Dermis blood vessel endothelial cell (primary cell): ENCODE measurements around the gene LTO1. TPM values are rescaled to one million over a fixed set of nuclear protein-coding genes. Genes with fewer than 3 reads are reported as not detected.
"Not testable (repeated sequence)": the region's sequence is repeated elsewhere in the genome, so short reads cannot be mapped to it uniquely, and the experiment has no call there.

Source experiments
- DNase-seq: peaks from one replicate; pipeline ENCODE4 v3.0.0; 2010
- total RNA-seq: library from RNA; depleted of rRNA; stranded (reverse); fragments of >200 nt; gene quantifications from 2 replicates; pipeline ENCODE4 v1.2.3, GENCODE V29; 2014

The LTO1 gene
- total RNA-seq, 1 donor from 2014 or later, result 16.0 TPM

DNA sequence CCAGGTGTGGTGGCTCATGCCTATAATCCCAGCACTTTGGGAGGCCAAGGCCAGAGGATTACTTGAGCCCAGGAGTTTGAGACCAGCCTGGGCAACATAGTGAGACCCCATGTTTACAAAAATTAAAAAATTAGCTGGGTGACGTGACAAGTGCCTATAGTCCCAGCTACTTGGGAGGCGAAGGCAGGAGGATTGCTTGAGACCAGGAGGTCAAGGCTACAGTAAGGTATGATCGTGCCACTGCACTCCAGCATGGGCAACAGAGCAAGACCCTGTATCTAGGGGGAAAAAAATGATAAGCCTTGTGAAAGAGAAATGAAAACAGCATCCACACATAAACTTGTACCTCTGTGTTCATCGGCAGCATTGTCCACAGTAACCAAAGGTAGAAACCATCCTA lies 42.3 kb downstream of the LTO1 start:
- DNase-seq, result no peak

DNA sequence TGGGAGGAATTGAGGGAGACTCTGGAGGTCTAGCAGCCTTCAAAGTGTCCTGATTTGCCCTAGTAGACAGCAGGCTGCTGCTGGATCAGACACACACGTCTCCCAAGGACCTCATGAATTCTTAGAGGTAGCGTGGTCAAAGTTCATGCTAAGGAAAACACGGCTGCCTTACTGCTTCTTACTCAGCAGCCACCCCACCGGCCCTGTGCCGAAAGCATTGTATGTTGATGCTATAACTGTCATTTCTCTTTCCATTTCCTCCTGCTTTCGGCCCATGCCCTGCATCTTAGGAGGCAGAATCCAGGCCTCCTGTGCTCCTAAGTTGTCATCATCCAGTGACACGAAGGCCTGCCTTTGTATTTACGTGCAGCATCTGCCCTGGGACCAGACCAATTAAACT lies 44.7 kb downstream of the LTO1 start:
- DNase-seq, result no peak

DNA sequence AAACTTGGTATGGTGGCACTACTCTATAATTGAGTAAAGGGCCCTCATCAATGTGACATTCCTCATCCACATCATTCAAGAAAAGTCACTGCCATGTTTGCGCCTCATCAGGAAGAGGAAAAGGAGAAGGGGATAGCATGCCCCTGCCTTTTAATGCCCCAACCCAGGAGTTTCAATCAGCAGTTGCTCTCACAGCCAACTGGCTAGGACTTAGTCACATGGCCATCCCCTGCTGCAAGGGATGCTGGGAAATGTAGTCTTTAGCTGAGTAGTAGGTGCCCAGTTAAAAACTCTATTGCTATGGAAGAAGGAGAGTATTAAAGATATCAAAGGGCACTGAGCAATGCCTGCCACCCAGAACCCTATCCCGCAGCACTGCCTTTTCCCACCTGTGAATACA lies 45.1 kb downstream of the LTO1 start:
- DNase-seq, result peak; percentile 51

DNA sequence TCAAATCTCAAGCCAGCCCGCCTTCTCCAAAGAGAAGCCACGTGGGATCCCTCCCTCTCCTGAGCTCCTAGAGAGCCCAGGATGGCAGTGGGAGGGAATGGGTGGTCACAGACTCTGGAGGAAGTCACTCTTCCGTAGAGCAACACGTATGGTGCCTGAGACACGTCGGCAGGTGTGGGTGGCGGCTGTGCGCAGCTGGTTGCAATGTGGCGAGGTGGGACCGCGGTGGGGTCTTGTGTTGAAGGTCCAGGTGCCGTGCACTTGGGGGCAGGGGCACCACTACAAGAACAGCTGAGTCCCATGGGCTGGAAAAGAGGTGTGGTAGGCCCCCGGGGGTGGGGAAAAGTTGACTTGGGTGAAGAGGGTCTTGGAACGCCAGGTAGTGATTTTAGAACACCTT lies 47.6 kb downstream of the LTO1 start:
- no peak for DNase-seq

- no peak for DNase-seq
These were observed 49.7 kb downstream of the LTO1 start for GRCh38 chr11:69625476-69625875.

DNA sequence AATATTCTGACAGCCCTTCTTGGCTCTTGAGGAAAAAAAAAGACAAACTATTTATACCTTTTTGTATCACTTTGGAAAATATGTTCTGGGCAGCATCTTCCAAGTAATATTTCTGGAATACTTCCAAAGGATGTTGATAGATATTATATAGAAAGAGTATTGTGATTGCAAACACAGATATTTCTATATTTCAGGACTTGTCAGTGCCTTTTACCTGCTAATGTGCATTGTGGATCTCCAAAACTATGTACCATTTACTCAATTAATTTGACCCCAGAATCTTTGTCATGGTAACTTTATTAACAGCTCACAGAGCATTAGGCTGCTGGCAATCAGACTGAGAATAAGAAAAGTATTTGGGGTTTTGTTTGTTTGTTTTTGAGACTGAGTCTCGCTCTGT lies 50.9 kb downstream of the LTO1 start:
- DNase-seq, result no peak

DNA sequence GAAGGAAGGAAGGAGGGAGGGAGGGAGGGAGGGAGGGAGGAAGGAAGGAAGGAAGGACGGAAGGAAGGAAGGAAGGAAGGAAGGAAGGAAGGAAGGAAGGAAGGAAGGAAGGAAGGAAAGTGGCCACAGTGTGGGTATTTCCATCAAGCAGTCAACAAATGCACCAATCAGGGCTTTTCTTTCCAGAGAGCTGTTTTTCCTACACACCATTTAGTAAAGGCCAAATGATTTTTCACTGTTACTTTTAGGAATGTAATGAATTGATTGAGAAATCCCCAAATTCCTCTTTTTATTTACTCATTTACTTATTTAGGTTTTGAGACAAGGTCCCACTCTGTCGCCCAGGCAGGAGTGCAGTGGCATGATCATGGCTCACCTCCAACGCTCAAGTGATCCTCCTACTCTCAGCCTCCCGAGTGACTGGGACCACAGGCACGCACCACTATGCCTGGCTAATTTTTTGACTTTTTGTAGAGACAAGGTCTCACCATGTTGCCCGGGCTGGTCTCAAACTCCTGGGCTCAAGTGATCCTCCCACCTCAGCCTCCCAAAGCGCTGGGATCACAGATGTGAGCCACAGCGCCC lies 53.0 kb downstream of the LTO1 start:
- not testable (repeated sequence) for DNase-seq

GRCh38 chr11:69620683-69621290 lies 54.4 kb downstream of the LTO1 start:
- DNase-seq, result no peak

DNA sequence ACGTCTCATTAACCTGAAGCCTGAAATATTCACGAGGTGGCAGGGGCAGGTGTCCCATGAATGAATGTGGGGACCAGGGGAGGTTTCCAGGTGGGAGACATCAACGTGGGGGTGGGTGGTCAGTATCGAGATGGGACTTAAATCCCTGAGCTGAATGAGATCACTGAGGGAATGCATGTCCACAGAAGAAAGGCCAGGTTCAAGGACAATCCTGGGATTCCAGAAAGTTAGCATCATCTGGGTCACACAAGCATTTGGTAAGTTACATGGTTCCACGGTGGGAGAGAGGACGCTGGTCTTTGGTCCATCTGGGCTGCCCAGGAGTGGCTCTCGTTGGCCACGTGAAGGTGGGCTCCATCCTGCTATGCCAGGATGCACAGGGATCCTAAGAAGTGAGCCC lies 56.9 kb downstream of the LTO1 start:
- DNase-seq, result no peak

DNA sequence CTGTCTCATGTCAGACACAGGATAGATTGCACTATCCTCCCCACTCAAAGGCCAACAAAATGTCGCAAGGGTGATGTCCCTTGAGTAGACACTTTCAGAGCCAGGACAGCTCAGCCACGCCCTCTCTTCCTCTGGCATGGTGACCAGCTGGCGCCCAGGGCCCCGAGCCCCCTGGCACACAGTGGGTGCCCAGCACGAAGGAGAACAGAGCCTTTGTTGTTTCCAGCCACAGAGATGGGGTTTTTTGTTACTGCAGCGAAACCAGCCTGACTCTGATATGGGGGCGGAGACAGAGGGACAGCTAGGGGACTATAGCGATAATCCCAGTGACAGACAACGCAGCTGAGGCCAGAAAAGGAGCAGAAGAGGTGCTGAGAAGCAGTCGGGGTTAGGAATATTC lies 57.5 kb downstream of the LTO1 start:
- DNase-seq, result no peak

GRCh38 chr11:69617220-69617619 lies 57.9 kb downstream of the LTO1 start:
- no peak for DNase-seq

Other genes with a start within 250 kb of the LTO1 start
- not detected in 2 replicates for gene LINC01488, start 193.7 kb downstream of the LTO1 start, total RNA-seq
- 445 and 452 TPM in 2 replicates for gene CCND1, start 34.2 kb downstream of the LTO1 start, total RNA-seq
- not detected in 2 replicates for gene FGF19, start 28.7 kb upstream of the LTO1 start, total RNA-seq
- not detected in 2 replicates for gene FGF4, start 100.0 kb upstream of the LTO1 start, total RNA-seq
- gene FGF3, start 144.1 kb upstream of the LTO1 start, total RNA-seq, result not detected in 2 replicates